GM12878 (cell line): ENCODE measurements around the gene WNT7A. TPM values are rescaled to one million over a fixed set of nuclear protein-coding genes. Genes with fewer than 3 reads are reported as not detected.

ENCODE experiments used
- ATAC-seq: fragments of 200-7000 bp; cut with Tn5 transposase; 3 replicates; pipeline ENCODE4 v1.9.1; 2020; ENCODE audit warnings: mild to moderate bottlenecking, moderate library complexity
- BruUV-seq: library from RNA; stranded (reverse); fragments of 400-500 nt; replicated peaks from 2 replicates; lab custom pipeline; 2021; lab: Mats Ljungman, UMichigan
- CTCF ChIA-PET: fragments of 300-600 bp; sonication (Branson Sonifier 250); formaldehyde crosslinking; extraction: SDS; loops from one replicate; lab custom pipeline; 2021; ENCODE audit warnings: inconsistent platforms; lab: Yijun Ruan, JAX
- POLR2A ChIA-PET: fragments of 350-600 bp; formaldehyde crosslinking; extraction: SDS; loops from one replicate; lab custom pipeline; 2021; ENCODE audit warnings: inconsistent platforms; lab: Charles Lee
- RAD21 ChIA-PET: fragments of 300-600 bp; sonication (Branson Sonifier 250); formaldehyde crosslinking; loops from one replicate; lab custom pipeline; 2023; ENCODE audit warnings: antibody characterized with exemption; ENCODE audit not compliant: unreplicated experiment; lab: Charles Lee
- SMC1A ChIA-PET: fragments of 300-600 bp; sonication (Branson Sonifier 250); formaldehyde crosslinking; loops from one replicate; lab custom pipeline; 2023; ENCODE audit not compliant: unreplicated experiment, uncharacterized antibody; lab: Charles Lee
- DNase-seq: peaks from one replicate; pipeline ENCODE4 v3.0.0-alpha.2; 2011; ENCODE audit warnings: low read depth, low spot score
- FAIRE-seq: peaks from 3 replicates; lab custom pipeline; 2011; peaks lifted over from hg19 to GRCh38; lab: Jason Lieb, UNC
- H2AFZ ChIP-seq: 2 replicates; pipeline ENCODE4 v1.6.0; 2011; ENCODE audit warnings: low read depth, low read length, control low read depth; ENCODE audit not compliant: control insufficient read depth
- H3K27ac ChIP-seq: 2 replicates; pipeline ENCODE4 v1.5.1; 2011; ENCODE audit warnings: control low read depth; ENCODE audit not compliant: control insufficient read depth, insufficient read depth
- H3K27me3 ChIP-seq, 2 experiments: replicated peaks in 1 of 2; 2 replicates each; pipeline versions ENCODE4 v1.6.0 to v1.6.1; 2011; ENCODE audit warnings: low read length in 1 of 2; ENCODE audit not compliant: control insufficient read depth in 2 of 2, insufficient read depth in 2 of 2
- H3K36me3 ChIP-seq, 2 experiments: 2 replicates each; pipeline ENCODE4 v1.5.1; 2011; ENCODE audit warnings: low read length in 1 of 2; ENCODE audit not compliant: control insufficient read depth in 2 of 2, insufficient read depth in 2 of 2
- H3K4me1 ChIP-seq: 2 replicates; pipeline ENCODE4 v1.6.1; 2011; ENCODE audit warnings: mild to moderate bottlenecking, low read length, moderate library complexity, mixed read lengths; ENCODE audit not compliant: control insufficient read depth, insufficient read depth
- H3K4me2 ChIP-seq: 2 replicates; pipeline ENCODE4 v1.6.0; 2011; ENCODE audit warnings: control low read depth; ENCODE audit not compliant: control insufficient read depth, insufficient read depth
- H3K4me3 ChIP-seq: fragments of 200-600 bp; sonication (generic); 2 replicates; pipeline ENCODE4 v1.5.1; 2016
- H3K79me2 ChIP-seq: 2 replicates; pipeline ENCODE4 v1.6.0; 2011; ENCODE audit warnings: low read length; ENCODE audit not compliant: control insufficient read depth, insufficient read depth
- H3K9ac ChIP-seq: 2 replicates; pipeline ENCODE4 v1.8.0; 2011; ENCODE audit warnings: low read length, control low read depth, mixed read lengths; ENCODE audit not compliant: control insufficient read depth, insufficient read depth
- H3K9me3 ChIP-seq: replicated peaks from 3 replicates; pipeline ENCODE4 v1.5.1; 2011; ENCODE audit warnings: mild to moderate bottlenecking, low read length; ENCODE audit not compliant: control insufficient read depth, insufficient read depth
- H4K20me1 ChIP-seq: 2 replicates; pipeline ENCODE4 v1.6.0; 2011; ENCODE audit not compliant: control insufficient read depth, insufficient read depth
- ATF2 ChIP-seq: IDR thresholded peaks from 2 replicates; pipeline ENCODE4 v1.6.1; 2012; ENCODE audit warnings: low read length, inconsistent platforms
- CEBPB ChIP-seq, 2 experiments: fragments of 150-350 bp in 1 of 2; IDR thresholded peaks; 2 replicates each; pipeline ENCODE4 v1.6.1; 2012 to 2014; ENCODE audit warnings: low read depth in 2 of 2, low read length in 2 of 2, borderline replicate concordance in 1 of 2, inconsistent platforms in 1 of 2
- GABPA ChIP-seq: IDR thresholded peaks from 2 replicates; pipeline ENCODE4 v1.6.1; 2014; ENCODE audit warnings: antibody characterized with exemption, low read depth, mild to moderate bottlenecking, inconsistent platforms
- GATAD2B ChIP-seq: fragments of 450-650 bp; conservative IDR thresholded peaks from 2 replicates; pipeline ENCODE4 v1.6.1; 2017; ENCODE audit warnings: low read depth, mild to moderate bottlenecking, moderate library complexity
- IKZF2 ChIP-seq, 2 experiments: fragments of 450-650 bp; IDR thresholded peaks; 2 replicates each; pipeline ENCODE4 v1.6.1; 2017; ENCODE audit warnings: mild to moderate bottlenecking in 2 of 2, moderate library complexity in 2 of 2
- NFIC ChIP-seq: IDR thresholded peaks from 2 replicates; pipeline ENCODE4 v1.6.1; 2012; ENCODE audit warnings: low read depth, mild to moderate bottlenecking, inconsistent platforms, low read length, moderate library complexity
- POLR2A ChIP-seq: IDR thresholded peaks from 2 replicates; pipeline ENCODE4 v1.6.1; 2011; ENCODE audit warnings: low read depth, mild to moderate bottlenecking, low read length
- SIN3A ChIP-seq: IDR thresholded peaks from 2 replicates; pipeline ENCODE4 v1.6.1; 2012; ENCODE audit warnings: low read depth, low read length, improper control_type of control experiment
- SMAD1 ChIP-seq: fragments of 450-650 bp; IDR thresholded peaks from 2 replicates; pipeline ENCODE4 v1.6.1; 2018; ENCODE audit warnings: mild to moderate bottlenecking, low read depth; ENCODE audit not compliant: partially characterized antibody
- SMC3 ChIP-seq: IDR thresholded peaks from 2 replicates; pipeline ENCODE4 v1.6.1; 2011; ENCODE audit warnings: low read length, improper control_type of control experiment, borderline replicate concordance
- SPI1 ChIP-seq: IDR thresholded peaks from 2 replicates; pipeline ENCODE4 v1.6.1; 2011; ENCODE audit warnings: low read depth, mild to moderate bottlenecking, low read length, moderate library complexity, borderline replicate concordance; ENCODE audit not compliant: insufficient read depth
- WRNIP1 ChIP-seq: IDR thresholded peaks from 2 replicates; pipeline ENCODE4 v1.6.1; 2011; ENCODE audit warnings: low read depth, low read length, improper control_type of control experiment, borderline replicate concordance
- ZNF217 ChIP-seq: fragments of 450-650 bp; IDR thresholded peaks from 2 replicates; pipeline ENCODE4 v1.6.1; 2017; ENCODE audit warnings: antibody characterized with exemption, mild to moderate bottlenecking
- ZSCAN29 ChIP-seq: fragments of 450-650 bp; IDR thresholded peaks from 2 replicates; pipeline ENCODE4 v1.6.1; 2017; ENCODE audit warnings: mild to moderate bottlenecking, moderate library complexity
- WGBS: methylation state at CpG from one replicate; pipeline ENCODE4 v1.1.6; 2016; ENCODE audit warnings: low lambda C conversion rate; ENCODE audit not compliant: insufficient replicate concordance, insufficient coverage; ENCODE audit errors: missing lambda C conversion rate; 5-methylcytosine and 5-hydroxymethylcytosine counted together
- in situ Hi-C: fragments of 300-500 bp; cut with MboI; formaldehyde crosslinking; loops from 9 replicates; pipeline ENCODE4 v1.14.3; 2018; ENCODE audit warnings: mixed read lengths
- intact Hi-C: fragments of 100-400 bp; cut with micrococcal nuclease; formaldehyde crosslinking; loops from one replicate; pipeline ENCODE4 v1.14.2; 2022; ENCODE audit not compliant: unreplicated experiment
- polyA plus RNA-seq, 11 experiments: library from polyadenylated mRNA; depleted of rRNA in 4 of 11; unstranded in 6 of 11; stranded (reverse) in 5 of 11; fragments of >200 nt; fragmentation: Nextera tagmentation in 4 of 11; fragmentation: Illumina TruSeq in 1 of 11; extraction: Ambion mirVana in 4 of 11; extraction: Trizol in 1 of 11; gene quantifications; 1 replicate in 1 of 11; 2 replicates in 10 of 11; pipeline versions ENCODE4 v1.2.1 to v1.2.3, GENCODE V29; 2011 to 2016; ENCODE audit warnings: inconsistent platforms in 2 of 11, missing spikeins in 2 of 11, low read depth in 1 of 11
- total RNA-seq, 4 experiments: library from RNA; depleted of rRNA in 3 of 4; stranded (reverse); fragments of >200 nt in 3 of 4; fragmentation: Illumina TruSeq in 1 of 4; extraction: Trizol in 1 of 4; gene quantifications; 2 replicates each; pipeline versions ENCODE4 v1.2.1 to v1.2.3, GENCODE V29; 2013 to 2021
- TF ChIP-seq, protein P1 (sequence below): fragments of 450-650 bp; IDR thresholded peaks from 2 replicates; pipeline ENCODE4 v1.6.1; 2017; ENCODE audit warnings: mild to moderate bottlenecking
- TF ChIP-seq, protein P2 (sequence below): fragments of 450-650 bp; IDR thresholded peaks from 2 replicates; pipeline ENCODE4 v1.6.1; 2017; ENCODE audit warnings: mild to moderate bottlenecking, low read depth, inconsistent platforms; ENCODE audit not compliant: poor library complexity, severe bottlenecking

The WNT7A gene
- total and polyA plus RNA-seq, 10 of the 15 experiments (the other 5 are each of a cell fraction or from before 2014, with no cell fraction given), result 0.08 TPM; not detected in 9

GRCh38 chr3:13768453-13768852 is 111.4 kb downstream of the WNT7A start:
- ChIA-PET POLR2A (no interaction called here), SMC1A (no interaction called here)
- no peak overlapping the region for H3K4me3 ChIP-seq
- ATAC-seq (no peak), FAIRE-seq (no peak)
- no peak overlapping the region for H3K4me2 ChIP-seq
- H3K36me3 ChIP-seq, result no peaks in the 10 kb centered on the region
- intact Hi-C loops, result no loop called here
- no peak for TF ChIP-seq WRNIP1
- TF ChIP-seq SPI1, result no peak
- TF ChIP-seq SIN3A, result no peak
- no peak for TF ChIP-seq IKZF2 (IDR thresholded peaks at IDR 0.05)
- TF ChIP-seq, protein P1, sequence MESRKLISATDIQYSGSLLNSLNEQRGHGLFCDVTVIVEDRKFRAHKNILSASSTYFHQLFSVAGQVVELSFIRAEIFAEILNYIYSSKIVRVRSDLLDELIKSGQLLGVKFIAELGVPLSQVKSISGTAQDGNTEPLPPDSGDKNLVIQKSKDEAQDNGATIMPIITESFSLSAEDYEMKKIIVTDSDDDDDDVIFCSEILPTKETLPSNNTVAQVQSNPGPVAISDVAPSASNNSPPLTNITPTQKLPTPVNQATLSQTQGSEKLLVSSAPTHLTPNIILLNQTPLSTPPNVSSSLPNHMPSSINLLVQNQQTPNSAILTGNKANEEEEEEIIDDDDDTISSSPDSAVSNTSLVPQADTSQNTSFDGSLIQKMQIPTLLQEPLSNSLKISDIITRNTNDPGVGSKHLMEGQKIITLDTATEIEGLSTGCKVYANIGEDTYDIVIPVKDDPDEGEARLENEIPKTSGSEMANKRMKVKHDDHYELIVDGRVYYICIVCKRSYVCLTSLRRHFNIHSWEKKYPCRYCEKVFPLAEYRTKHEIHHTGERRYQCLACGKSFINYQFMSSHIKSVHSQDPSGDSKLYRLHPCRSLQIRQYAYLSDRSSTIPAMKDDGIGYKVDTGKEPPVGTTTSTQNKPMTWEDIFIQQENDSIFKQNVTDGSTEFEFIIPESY, result no peak
- TF ChIP-seq, protein P2, sequence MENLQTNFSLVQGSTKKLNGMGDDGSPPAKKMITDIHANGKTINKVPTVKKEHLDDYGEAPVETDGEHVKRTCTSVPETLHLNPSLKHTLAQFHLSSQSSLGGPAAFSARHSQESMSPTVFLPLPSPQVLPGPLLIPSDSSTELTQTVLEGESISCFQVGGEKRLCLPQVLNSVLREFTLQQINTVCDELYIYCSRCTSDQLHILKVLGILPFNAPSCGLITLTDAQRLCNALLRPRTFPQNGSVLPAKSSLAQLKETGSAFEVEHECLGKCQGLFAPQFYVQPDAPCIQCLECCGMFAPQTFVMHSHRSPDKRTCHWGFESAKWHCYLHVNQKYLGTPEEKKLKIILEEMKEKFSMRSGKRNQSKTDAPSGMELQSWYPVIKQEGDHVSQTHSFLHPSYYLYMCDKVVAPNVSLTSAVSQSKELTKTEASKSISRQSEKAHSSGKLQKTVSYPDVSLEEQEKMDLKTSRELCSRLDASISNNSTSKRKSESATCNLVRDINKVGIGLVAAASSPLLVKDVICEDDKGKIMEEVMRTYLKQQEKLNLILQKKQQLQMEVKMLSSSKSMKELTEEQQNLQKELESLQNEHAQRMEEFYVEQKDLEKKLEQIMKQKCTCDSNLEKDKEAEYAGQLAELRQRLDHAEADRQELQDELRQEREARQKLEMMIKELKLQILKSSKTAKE, result no peak
- TF ChIP-seq SMAD1, result no peak
- TF ChIP-seq SMC3, result no peak
- TF ChIP-seq GATAD2B, result no peak
- TF ChIP-seq CEBPB (IDR thresholded peaks at IDR 0.05; ENCODE audit: borderline replicate concordance in 1 of 2, low read depth in 2 of 2, low read length in 2 of 2), result no peak
- no peak for TF ChIP-seq GABPA
- no peak for TF ChIP-seq ZSCAN29
- TF ChIP-seq ATF2, result no peak
- TF ChIP-seq POLR2A, result no peak
- no peak for TF ChIP-seq ZNF217
- TF ChIP-seq NFIC, result no peak
- TF ChIP-seq, all 136 proteins: peak for 0
- BruUV-seq, result no TSS peak
- Histone ChIP-seq H3K9me3 (no peaks in the 10 kb centered on the region), H3K9ac (no peak overlapping the region), H3K79me2 (no peaks in the 10 kb centered on the region), H2AFZ (no peak overlapping the region), H4K20me1 (no peaks in the 10 kb centered on the region), H3K27ac (no peak overlapping the region), H3K27me3 (0 out of 4 replicates have a peak, but pooled peaks cover 0 to 1% of the 10 kb centered on the region in 2 experiments), H3K4me1 (no peaks in the 10 kb centered on the region)
- in situ Hi-C loops, result no loop called here
- ChIA-PET CTCF (no interaction called here), RAD21 (no interaction called here)
- 8% methylated on average over 11 of the region's 11 CpGs for WGBS
- DNase-seq, result no peak
